ENCODE data around the gene YTHDC2. TPM values are rescaled to one million over a fixed set of nuclear protein-coding genes. Genes with fewer than 3 reads are reported as not detected.

YTHDC2 gene
- total and polyA plus RNA-seq, 5 donors: 6.4 to 21.1 (median 16.2) TPM

DNA sequence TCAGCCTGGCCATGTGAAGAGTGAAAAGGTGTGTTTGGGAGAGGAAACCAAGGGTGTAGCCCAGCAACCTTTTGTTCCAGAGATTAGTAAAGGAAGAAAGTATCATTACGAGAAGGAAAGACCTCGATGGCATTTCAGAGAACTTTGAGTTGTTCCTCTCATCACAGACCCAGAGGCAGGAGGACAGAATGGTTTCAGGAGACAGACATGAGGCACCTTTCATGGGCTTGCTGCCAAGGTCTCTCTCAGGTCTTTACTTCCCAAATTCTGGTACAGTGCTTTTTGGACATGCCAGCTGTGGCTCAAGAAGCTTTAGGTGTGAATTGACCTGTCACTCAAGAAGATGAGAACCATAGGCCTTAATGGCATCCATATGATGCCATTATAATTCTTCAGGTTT is 22.5 kb upstream of the YTHDC2 start:
- no peak for DNase-seq
- 95% methylated on average over 2 of the region's 2 CpGs for WGBS
- no peaks in the 10 kb centered on the region for H3K27me3 ChIP-seq (ENCODE audit: control insufficient read depth, insufficient read depth)
- intact Hi-C loops (cut with DNase I): loop anchor here in 1 of 4 donors (5.0 kb wide), 1 partner anchor 109 kb away; no protein-coding TSS in a partner anchor
- H3K9me3 ChIP-seq (ENCODE audit: control insufficient read depth, low read length): no peaks in the 10 kb centered on the region
- H3K27ac ChIP-seq (ENCODE audit: low read length): no peak overlapping the region
- H3K4me1 ChIP-seq (ENCODE audit: control insufficient read depth, insufficient read depth, low read length): peaks cover 4% of the 10 kb centered on the region
- no peak overlapping the region for H3K4me3 ChIP-seq (ENCODE audit: low read length)
- no peak for ATAC-seq

DNA sequence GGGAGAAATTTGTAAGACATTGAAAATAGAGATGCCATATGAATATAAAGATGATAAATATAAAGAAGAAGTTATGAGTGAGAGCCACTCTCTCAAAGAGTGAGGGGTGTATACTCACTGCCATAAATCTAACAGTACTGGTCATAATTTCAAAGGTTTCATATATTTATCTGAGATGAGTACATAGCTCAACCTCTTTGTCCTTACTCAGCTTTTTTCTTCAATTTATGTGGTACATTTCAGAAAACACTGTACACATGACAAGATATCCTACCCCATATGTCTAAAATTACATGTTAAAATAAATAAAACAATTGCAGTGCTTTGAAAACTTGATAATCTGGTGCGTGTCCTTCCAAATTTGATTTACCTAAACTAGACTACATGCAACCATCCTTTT is 20.0 kb upstream of the YTHDC2 start:
- DNase-seq: no peak
- no peak overlapping the region for H3K4me3 ChIP-seq (ENCODE audit: low read length)
- no peaks in the 10 kb centered on the region for H3K4me1 ChIP-seq (ENCODE audit: control insufficient read depth, insufficient read depth, low read length)
- intact Hi-C loops (cut with DNase I): loop anchor here in 1 of 4 donors (5.0 kb wide), 1 partner anchor 111 kb away; no protein-coding TSS in a partner anchor
- 95% methylated on average over 1 of the region's 1 CpG for WGBS
- ATAC-seq: no peak
- H3K27me3 ChIP-seq (ENCODE audit: control insufficient read depth, insufficient read depth): no peaks in the 10 kb centered on the region
- no peak overlapping the region for H3K27ac ChIP-seq (ENCODE audit: low read length)
- H3K9me3 ChIP-seq (ENCODE audit: control insufficient read depth, low read length): no peaks in the 10 kb centered on the region

- H3K4me1 ChIP-seq (ENCODE audit: control insufficient read depth, insufficient read depth, low read length): no peaks in the 10 kb centered on the region
- 50% methylated on average over 1 of the region's 1 CpG for WGBS
- H3K4me3 ChIP-seq (ENCODE audit: low read length): no peak overlapping the region
- H3K27me3 ChIP-seq (ENCODE audit: control insufficient read depth, insufficient read depth): no peaks in the 10 kb centered on the region
- no peak overlapping the region for H3K27ac ChIP-seq (ENCODE audit: low read length)
- no peaks in the 10 kb centered on the region for H3K9me3 ChIP-seq (ENCODE audit: control insufficient read depth, low read length)
- ATAC-seq (no peak), DNase-seq (no peak)
- intact Hi-C loops (cut with DNase I): no loop called here
Measured at GRCh38 chr5:113495422-113495841, 18.1 kb upstream of the YTHDC2 start.

DNA sequence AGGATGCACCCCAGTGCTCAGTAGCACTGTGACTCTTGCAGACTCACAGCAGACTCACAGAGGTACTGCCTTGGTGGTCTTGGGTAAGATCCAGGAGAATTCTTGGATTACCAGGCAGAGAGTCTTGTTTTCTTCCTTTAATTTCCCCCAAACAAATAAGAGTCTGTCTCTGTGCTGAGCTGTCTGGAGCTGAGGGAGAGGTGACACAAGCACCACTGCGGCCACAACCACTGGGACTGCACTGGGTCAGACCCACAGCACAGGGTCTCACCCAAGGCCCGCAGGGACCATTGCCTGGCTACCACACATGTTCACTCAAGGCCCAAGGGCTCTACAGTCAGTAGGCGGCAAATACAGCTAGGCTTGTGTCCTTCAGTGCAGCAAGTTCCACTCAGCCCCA is 11.4 kb upstream of the YTHDC2 start:
- no peak overlapping the region for H3K27ac ChIP-seq (ENCODE audit: low read length)
- WGBS: 95% methylated on average over 3 of the region's 3 CpGs
- DNase-seq: no peak
- H3K27me3 ChIP-seq (ENCODE audit: control insufficient read depth, insufficient read depth): no peaks in the 10 kb centered on the region
- no peak overlapping the region for H3K4me3 ChIP-seq (ENCODE audit: low read length)
- H3K4me1 ChIP-seq (ENCODE audit: control insufficient read depth, insufficient read depth, low read length): no peaks in the 10 kb centered on the region
- no peak for ATAC-seq
- no peaks in the 10 kb centered on the region for H3K9me3 ChIP-seq (ENCODE audit: control insufficient read depth, low read length)
- intact Hi-C loops (cut with DNase I): loop anchor here in 2 of 4 donors (10.0 kb wide), 2 partner anchors 117 to 507 kb away; no protein-coding TSS in a partner anchor

DNA sequence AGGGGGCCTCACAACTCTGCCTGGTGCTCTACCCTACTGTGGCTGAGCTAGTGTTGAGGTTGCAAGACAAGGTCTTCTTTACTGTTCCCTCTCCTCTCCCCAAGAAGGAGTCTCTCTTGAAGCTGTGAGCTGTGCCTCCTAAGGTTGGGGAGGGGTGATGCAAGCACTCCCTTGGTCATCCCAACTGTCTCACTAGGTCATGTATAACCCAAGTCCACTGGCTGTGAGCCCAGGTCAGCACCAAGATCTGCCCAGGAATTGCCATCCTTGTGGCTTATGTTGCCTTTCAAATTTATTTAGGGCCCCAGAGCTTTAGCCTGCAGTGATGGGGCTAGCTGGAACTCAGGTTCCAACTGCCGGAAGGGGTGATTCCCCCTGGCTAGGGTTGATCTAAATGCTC is 10.3 kb upstream of the YTHDC2 start:
- Histone ChIP-seq H3K4me1 (ENCODE audit: control insufficient read depth, insufficient read depth, low read length) (no peaks in the 10 kb centered on the region), H3K9me3 (ENCODE audit: control insufficient read depth, low read length) (no peaks in the 10 kb centered on the region), H3K4me3 (ENCODE audit: low read length) (no peak overlapping the region), H3K27ac (ENCODE audit: low read length) (no peak overlapping the region), H3K27me3 (ENCODE audit: control insufficient read depth, insufficient read depth) (no peaks in the 10 kb centered on the region)
- intact Hi-C loops (cut with DNase I): loop anchor here in 2 of 4 donors (10.0 kb wide), 2 partner anchors 118 to 508 kb away; no protein-coding TSS in a partner anchor
- WGBS: 98% methylated on average over 1 of the region's 1 CpG
- ATAC-seq (no peak), DNase-seq (no peak)

GRCh38 chr5:113505181-113505580 is 8.3 kb upstream of the YTHDC2 start:
- intact Hi-C loops (cut with DNase I): loop anchor here in 2 of 4 donors (5.0 to 10.0 kb wide), 3 partner anchors 120 to 510 kb away; no protein-coding TSS in a partner anchor
- whole genome bisulfite sequencing: 84% methylated on average over 5 of the region's 5 CpGs
- H3K4me1 ChIP-seq (ENCODE audit: control insufficient read depth, insufficient read depth, low read length): no peaks in the 10 kb centered on the region
- no peak for ATAC-seq
- H3K4me3 ChIP-seq (ENCODE audit: low read length): no peak overlapping the region
- no peak for DNase-seq
- no peak overlapping the region for H3K27ac ChIP-seq (ENCODE audit: low read length)
- H3K27me3 ChIP-seq (ENCODE audit: control insufficient read depth, insufficient read depth): no peaks in the 10 kb centered on the region
- H3K9me3 ChIP-seq (ENCODE audit: control insufficient read depth, low read length): no peaks in the 10 kb centered on the region

- no peak for DNase-seq
- H3K27me3 ChIP-seq (ENCODE audit: control insufficient read depth, insufficient read depth): no peaks in the 10 kb centered on the region
- ATAC-seq: no peak
- intact Hi-C loops (cut with DNase I): loop anchor here in 2 of 4 donors (5.0 to 10.0 kb wide), 3 partner anchors 123 to 513 kb away; no protein-coding TSS in a partner anchor
- H3K9me3 ChIP-seq (ENCODE audit: control insufficient read depth, low read length): no peaks in the 10 kb centered on the region
- no peak overlapping the region for H3K4me3 ChIP-seq (ENCODE audit: low read length)
- no peaks in the 10 kb centered on the region for H3K4me1 ChIP-seq (ENCODE audit: control insufficient read depth, insufficient read depth, low read length)
- no peak overlapping the region for H3K27ac ChIP-seq (ENCODE audit: low read length)
Measured at GRCh38 chr5:113507601-113508000, 5.9 kb upstream of the YTHDC2 start.

GRCh38 chr5:113508756-113509155 is 4.7 kb upstream of the YTHDC2 start:
- Histone ChIP-seq H3K27me3 (ENCODE audit: control insufficient read depth, insufficient read depth) (no peaks in the 10 kb centered on the region), H3K9me3 (ENCODE audit: control insufficient read depth, low read length) (no peaks in the 10 kb centered on the region), H3K4me1 (ENCODE audit: control insufficient read depth, insufficient read depth, low read length) (no peaks in the 10 kb centered on the region), H3K27ac (ENCODE audit: low read length) (no peak overlapping the region), H3K4me3 (ENCODE audit: low read length) (no peak overlapping the region)
- intact Hi-C loops (cut with DNase I): loop anchor here in 2 of 4 donors (5.0 to 10.0 kb wide), 3 partner anchors 124 to 514 kb away; no protein-coding TSS in a partner anchor
- DNase-seq: no peak
- no peak for ATAC-seq

DNA sequence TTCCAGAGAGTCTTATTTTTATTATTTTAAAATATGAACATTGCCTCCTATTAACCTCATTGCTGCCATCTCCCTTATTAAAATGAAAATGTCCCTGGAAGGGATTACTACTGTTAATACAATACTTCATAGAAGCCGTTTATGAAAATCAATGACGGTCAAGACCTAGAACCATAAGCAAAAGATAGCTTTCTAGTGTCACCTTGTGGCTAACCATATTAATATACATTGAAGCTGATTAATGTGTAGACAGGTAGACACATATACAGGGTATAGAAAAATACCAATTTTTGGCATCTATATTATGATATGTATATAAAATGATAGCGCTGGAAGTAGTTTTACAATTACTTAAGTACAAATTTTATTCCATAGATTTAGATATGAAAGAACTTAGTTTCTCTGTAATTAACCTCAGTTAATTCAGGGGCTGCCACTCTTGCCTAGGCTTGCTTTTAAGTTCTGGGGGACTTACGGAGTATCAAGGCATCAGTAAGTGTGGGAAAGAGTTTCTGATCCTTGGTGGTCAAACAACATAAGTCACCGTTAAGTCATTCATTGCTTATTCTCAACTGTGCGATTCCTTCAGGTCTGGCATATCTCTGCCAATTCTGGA is 2.5 kb upstream of the YTHDC2 start:
- ATAC-seq (no peak), DNase-seq (no peak)
- H3K4me1 ChIP-seq (ENCODE audit: control insufficient read depth, insufficient read depth, low read length): no peaks in the 10 kb centered on the region
- H3K9me3 ChIP-seq (ENCODE audit: control insufficient read depth, low read length): no peaks in the 10 kb centered on the region
- H3K4me3 ChIP-seq (ENCODE audit: low read length): no peak overlapping the region
- no peak overlapping the region for H3K27ac ChIP-seq (ENCODE audit: low read length)
- 53% methylated on average over 6 of the region's 6 CpGs for WGBS
- H3K27me3 ChIP-seq (ENCODE audit: control insufficient read depth, insufficient read depth): no peaks in the 10 kb centered on the region
- intact Hi-C loops (cut with DNase I): loop anchor here in 2 of 4 donors (5.0 to 10.0 kb wide), 4 partner anchors 134 to 516 kb away; no protein-coding TSS in a partner anchor

DNA sequence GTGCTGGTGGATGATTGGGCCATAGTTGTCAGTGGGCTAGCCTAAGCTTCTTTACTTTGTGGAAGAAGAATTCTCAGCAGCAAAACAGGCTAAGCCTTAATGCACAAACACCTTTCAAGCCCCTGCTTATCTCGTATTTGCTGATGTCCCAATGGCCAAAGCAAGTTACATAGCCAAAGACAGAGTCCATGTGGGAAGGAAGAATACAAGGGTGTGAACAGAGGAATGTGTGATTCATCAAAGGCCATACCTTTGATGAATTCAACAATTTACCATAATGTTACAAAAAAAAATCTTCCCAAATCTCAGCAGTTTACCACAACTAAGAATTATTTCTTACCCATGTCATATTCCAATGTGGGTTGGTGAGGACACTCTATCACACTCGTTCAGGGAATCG is 1.2 kb upstream of the YTHDC2 start:
- H3K4me1 ChIP-seq (ENCODE audit: control insufficient read depth, insufficient read depth, low read length): no peaks in the 10 kb centered on the region
- WGBS: 92% methylated on average over 3 of the region's 3 CpGs
- no peaks in the 10 kb centered on the region for H3K27me3 ChIP-seq (ENCODE audit: control insufficient read depth, insufficient read depth)
- DNase-seq: no peak
- no peak for ATAC-seq
- intact Hi-C loops (cut with DNase I): loop anchor here in 2 of 4 donors (5.0 to 10.0 kb wide), 4 partner anchors 135 to 518 kb away; no protein-coding TSS in a partner anchor
- H3K9me3 ChIP-seq (ENCODE audit: control insufficient read depth, low read length): no peaks in the 10 kb centered on the region
- no peak overlapping the region for H3K27ac ChIP-seq (ENCODE audit: low read length)
- H3K4me3 ChIP-seq (ENCODE audit: low read length): no peak overlapping the region

DNA sequence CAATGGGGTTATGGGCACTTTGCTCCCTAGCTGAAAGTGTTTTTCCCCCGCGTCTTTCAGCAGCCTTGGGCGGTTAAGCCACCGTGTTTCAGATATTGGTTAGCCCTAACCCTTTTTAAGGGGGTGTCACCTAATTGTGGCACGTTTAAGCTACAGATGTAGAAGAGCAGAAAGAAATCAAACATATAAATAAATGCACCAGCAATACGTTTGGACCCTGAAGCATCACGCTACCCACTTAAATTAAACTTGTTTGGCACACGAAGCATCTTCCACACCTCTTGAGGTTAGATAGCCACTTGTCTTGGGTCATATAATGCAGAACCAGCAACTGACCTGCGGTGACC is 768 bp downstream of the YTHDC2 start:
- intact Hi-C loops (cut with DNase I): loop anchor here in 2 of 4 donors (5.0 to 10.0 kb wide), 4 partner anchors 137 to 519 kb away; no protein-coding TSS in a partner anchor
- Histone ChIP-seq H3K9me3 (ENCODE audit: control insufficient read depth, low read length) (no peaks in the 10 kb centered on the region), H3K27ac (ENCODE audit: low read length) (peak overlapping the region; percentile 91), H3K4me3 (ENCODE audit: low read length) (peak overlapping the region; percentile 75), H3K4me1 (ENCODE audit: control insufficient read depth, insufficient read depth, low read length) (no peaks in the 10 kb centered on the region), H3K27me3 (ENCODE audit: control insufficient read depth, insufficient read depth) (no peaks in the 10 kb centered on the region)
- WGBS: 9% methylated on average over 9 of the region's 9 CpGs
- no peak for DNase-seq
- ATAC-seq: no peak
